Right lobe of liver (tissue), 6 donors: ENCODE measurements around the gene VPS18. TPM values are rescaled to one million over a fixed set of nuclear protein-coding genes. Genes with fewer than 3 reads are reported as not detected.

Source experiments
- ATAC-seq, 4 donors: fragments of 200-7000 bp; cut with Tn5 transposase; one replicate each; pipeline ENCODE4 v1.9.1; 2020; ENCODE audit warnings: mild to moderate bottlenecking in 4 of 4, moderate library complexity in 4 of 4
- DNase-seq, 3 donors: peaks; one replicate each; pipeline ENCODE4 v3.0.0-alpha.2; 2020
- H3K27ac ChIP-seq, 3 donors: fragments of 200-600 bp; one replicate each; pipeline ENCODE4 v1.8.0; 2022
- H3K27me3 ChIP-seq, 2 donors: fragments of 200-600 bp; one replicate each; pipeline ENCODE4 v1.8.0; 2022
- H3K36me3 ChIP-seq, 4 donors: fragments of 200-600 bp; sonication (generic) in 1 of 4; one replicate each; pipeline versions ENCODE4 v1.5.1 to v1.8.0; 2017 to 2022; ENCODE audit warnings: control low read depth in 1 of 4
- H3K4me1 ChIP-seq, 4 donors: fragments of 200-600 bp; sonication (generic) in 1 of 4; one replicate each; pipeline versions ENCODE4 v1.5.1 to v1.8.0; 2017 to 2022; ENCODE audit warnings: control low read depth in 1 of 4
- H3K4me3 ChIP-seq, 3 donors: fragments of 200-600 bp; one replicate each; pipeline ENCODE4 v1.8.0; 2022
- H3K9me3 ChIP-seq, 4 donors: fragments of 200-600 bp; sonication (generic) in 1 of 4; one replicate each; pipeline versions ENCODE4 v1.5.1 to v1.8.0; 2017 to 2022; ENCODE audit warnings: control low read depth in 1 of 4
- POLR2A ChIP-seq: fragments of 450-650 bp; IDR thresholded peaks from one replicate; pipeline ENCODE4 v1.6.1; 2017; ENCODE audit warnings: antibody characterized with exemption, mild to moderate bottlenecking
- WGBS: methylation state at CpG from one replicate; pipeline ENCODE4 v1.1.6; 2018; ENCODE audit warnings: low coverage, low lambda C conversion rate; ENCODE audit not compliant: insufficient coverage; ENCODE audit errors: missing lambda C conversion rate; 5-methylcytosine and 5-hydroxymethylcytosine counted together
- intact Hi-C, 2 donors: fragments of 100-400 bp; cut with DNase I; formaldehyde crosslinking; loops; one replicate each; pipeline versions ENCODE4 v1.11.2 to v1.14.1; 2022
- total RNA-seq, 6 experiments: library from RNA; depleted of rRNA in 2 of 6; stranded (reverse); fragments of >200 nt in 2 of 6; fragmentation: NEBNext Ultra II Directional in 3 of 6; extraction: Animal tissue kit (Norgen Biotek cat#: 25700) in 3 of 6; gene quantifications; one replicate each; pipeline versions ENCODE4 v1.1.0 to v1.2.4, GENCODE V29; 2016 to 2023
- TF ChIP-seq, protein P1 (sequence below), 4 donors: fragments of 200-600 bp in 3 of 4; fragments of 450-650 bp in 1 of 4; IDR thresholded peaks; one replicate each; pipeline versions ENCODE4 v1.5.1 to v1.8.0; 2016 to 2022; ENCODE audit warnings: antibody characterized with exemption in 4 of 4, mild to moderate bottlenecking in 2 of 4
- donor health status: DM: no; HTN: yes; CAD: no.
- donor health status: DM: no; HTN: no; CAD: no.
- donor health status: DM: no; HTN: no; CAD: no.
- donor health status: DM: no; HTN: yes; CAD: no.
- donor health status: DM: no; HTN: yes; CAD: no.

VPS18 gene
- total RNA-seq, 6 experiments from 2014 or later = 8.4 to 24.7 (median 12.9) TPM

- TF ChIP-seq, protein P1, sequence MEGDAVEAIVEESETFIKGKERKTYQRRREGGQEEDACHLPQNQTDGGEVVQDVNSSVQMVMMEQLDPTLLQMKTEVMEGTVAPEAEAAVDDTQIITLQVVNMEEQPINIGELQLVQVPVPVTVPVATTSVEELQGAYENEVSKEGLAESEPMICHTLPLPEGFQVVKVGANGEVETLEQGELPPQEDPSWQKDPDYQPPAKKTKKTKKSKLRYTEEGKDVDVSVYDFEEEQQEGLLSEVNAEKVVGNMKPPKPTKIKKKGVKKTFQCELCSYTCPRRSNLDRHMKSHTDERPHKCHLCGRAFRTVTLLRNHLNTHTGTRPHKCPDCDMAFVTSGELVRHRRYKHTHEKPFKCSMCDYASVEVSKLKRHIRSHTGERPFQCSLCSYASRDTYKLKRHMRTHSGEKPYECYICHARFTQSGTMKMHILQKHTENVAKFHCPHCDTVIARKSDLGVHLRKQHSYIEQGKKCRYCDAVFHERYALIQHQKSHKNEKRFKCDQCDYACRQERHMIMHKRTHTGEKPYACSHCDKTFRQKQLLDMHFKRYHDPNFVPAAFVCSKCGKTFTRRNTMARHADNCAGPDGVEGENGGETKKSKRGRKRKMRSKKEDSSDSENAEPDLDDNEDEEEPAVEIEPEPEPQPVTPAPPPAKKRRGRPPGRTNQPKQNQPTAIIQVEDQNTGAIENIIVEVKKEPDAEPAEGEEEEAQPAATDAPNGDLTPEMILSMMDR (IDR thresholded peaks at IDR 0.05) = no peak
- TF ChIP-seq POLR2A = no peak
- intact Hi-C loops = loop anchor here in 1 of 2 donors (5.0 kb wide), 1 partner anchor 35 kb away; no protein-coding TSS in a partner anchor
- ATAC-seq (peak in 1 of 4 donors; percentile 8), DNase-seq (no peak)
- no peaks in the 10 kb centered on the region for H3K9me3 ChIP-seq
- no peak overlapping the region for H3K4me3 ChIP-seq
- peaks cover 0 to 11% (median 0%) of the 10 kb centered on the region in 4 donors for H3K36me3 ChIP-seq
- H3K27me3 ChIP-seq = no peaks in the 10 kb centered on the region
- no peak overlapping the region for H3K27ac ChIP-seq
- peaks cover 0 to 18% (median 6%) of the 10 kb centered on the region in 4 donors for H3K4me1 ChIP-seq
- WGBS = 25% methylated on average over 1 of the region's 2 CpGs
Observed at GRCh38 chr15:40892447-40893012, 1.7 kb upstream of the VPS18 start.

- H3K36me3 ChIP-seq = peaks cover 0 to 11% (median 0%) of the 10 kb centered on the region in 4 donors
- H3K27ac ChIP-seq = no peak overlapping the region
- intact Hi-C loops = loop anchor here in 1 of 2 donors (5.0 kb wide), 1 partner anchor 36 kb away; no protein-coding TSS in a partner anchor
- H3K4me3 ChIP-seq = no peak overlapping the region
- DNase-seq = peak in 1 of 3 donors; percentile 52
- WGBS = 83% methylated on average over 11 of the region's 22 CpGs
- H3K4me1 ChIP-seq = peaks cover 0 to 18% (median 6%) of the 10 kb centered on the region in 4 donors
- no peak for TF ChIP-seq POLR2A
- TF ChIP-seq, protein P1 (IDR thresholded peaks at IDR 0.05) = no peak
- no peaks in the 10 kb centered on the region for H3K9me3 ChIP-seq
- no peaks in the 10 kb centered on the region for H3K27me3 ChIP-seq
- ATAC-seq = no peak
Observed at GRCh38 chr15:40893019-40893670, 1.1 kb upstream of the VPS18 start.

- Histone ChIP-seq H3K27me3 (no peaks in the 10 kb centered on the region), H3K9me3 (no peaks in the 10 kb centered on the region), H3K27ac (peak overlapping the region; percentile 85 to 90 (median 88)), H3K36me3 (peaks cover 0 to 28% (median 7%) of the 10 kb centered on the region in 4 donors), H3K4me3 (peak overlapping the region; percentile 72 to 95 (median 83)), H3K4me1 (peaks cover 0 to 18% (median 6%) of the 10 kb centered on the region in 4 donors)
- DNase-seq = peak in 2 of 3 donors; percentile 62 to 73
- peak; percentile 42 to 48 (median 45) for ATAC-seq
- intact Hi-C loops = loop anchor here in 1 of 2 donors (5.0 kb wide), 1 partner anchor 38 kb away; no protein-coding TSS in a partner anchor
- TF ChIP-seq POLR2A = no peak
- TF ChIP-seq, protein P1 (IDR thresholded peaks at IDR 0.05) = peak in 3 of 4 donors; percentile 19 to 51 (median 26)
- 6% methylated on average over 15 of the region's 33 CpGs for WGBS
Observed at GRCh38 chr15:40894681-40895448, 615 bp downstream of the VPS18 start.

- no peaks in the 10 kb centered on the region for H3K9me3 ChIP-seq
- peaks cover 0 to 45% (median 19%) of the 10 kb centered on the region in 4 donors for H3K36me3 ChIP-seq
- TF ChIP-seq, protein P1 (IDR thresholded peaks at IDR 0.05) = no peak
- TF ChIP-seq POLR2A = no peak
- no peak for DNase-seq
- 80% methylated on average over 1 of the region's 33 CpGs for WGBS
- ATAC-seq = no peak
- H3K4me1 ChIP-seq = peaks cover 0 to 16% (median 6%) of the 10 kb centered on the region in 4 donors
- no peaks in the 10 kb centered on the region for H3K27me3 ChIP-seq
- intact Hi-C loops = loop anchor here (10.0 kb wide), 3 partner anchors 115 to 285 kb away; no protein-coding TSS in a partner anchor
- H3K27ac ChIP-seq = no peak overlapping the region
- H3K4me3 ChIP-seq = no peak overlapping the region
Observed at GRCh38 chr15:40899536-40900207, 5.4 kb downstream of the VPS18 start.
